WTC11 (cell line): ENCODE measurements around the gene TNK2.

Experiments
- ESRRA ChIP-seq: sonication (generic); formaldehyde crosslinking; IDR thresholded peaks from 2 replicates; pipeline ENCODE4 v1.8.1; 2022; ENCODE audit warnings: mild to moderate bottlenecking, missing genetic modification reagents, borderline replicate concordance
- PRRX2 ChIP-seq: fragments of 250-450 bp; sonication (Bioruptor Pico); IDR thresholded peaks from 2 replicates; pipeline ENCODE4 v1.8.0; 2021; ENCODE audit warnings: mild to moderate bottlenecking
- ZBTB21 ChIP-seq: sonication (generic); formaldehyde crosslinking; IDR thresholded peaks from 2 replicates; pipeline ENCODE4 v1.8.1; 2023; ENCODE audit warnings: mild to moderate bottlenecking, missing genetic modification reagents, borderline replicate concordance
- TF ChIP-seq, protein P1 (sequence below): sonication (generic); formaldehyde crosslinking; IDR thresholded peaks from 2 replicates; pipeline ENCODE4 v1.8.0; 2022; ENCODE audit warnings: mild to moderate bottlenecking, missing genetic modification reagents
- TF ChIP-seq, protein P2 (sequence below): fragments of 200-600 bp; IDR thresholded peaks from 2 replicates; pipeline ENCODE4 v1.8.0; 2022; ENCODE audit warnings: antibody characterized with exemption

DNA sequence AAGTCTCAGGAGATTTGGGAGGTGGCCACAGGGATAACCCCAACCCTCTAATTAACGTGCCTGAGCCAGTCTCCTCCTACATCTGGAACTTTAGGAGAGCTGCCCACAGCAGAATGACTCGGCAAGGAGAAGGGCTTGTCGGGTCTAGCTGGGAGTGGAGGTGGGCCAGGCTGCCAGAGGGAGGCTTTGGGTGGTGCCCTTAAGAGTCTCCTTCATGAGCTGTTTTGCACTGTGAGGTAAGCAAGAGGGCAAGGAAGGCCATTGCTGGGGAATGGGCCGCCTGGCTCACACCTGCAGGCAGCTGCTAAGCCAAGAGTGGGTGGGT is 3.6 kb upstream of the TNK2 start:
- TF ChIP-seq PRRX2 (CRISPR knock-in tag), result no peak
- TF ChIP-seq, protein P1, sequence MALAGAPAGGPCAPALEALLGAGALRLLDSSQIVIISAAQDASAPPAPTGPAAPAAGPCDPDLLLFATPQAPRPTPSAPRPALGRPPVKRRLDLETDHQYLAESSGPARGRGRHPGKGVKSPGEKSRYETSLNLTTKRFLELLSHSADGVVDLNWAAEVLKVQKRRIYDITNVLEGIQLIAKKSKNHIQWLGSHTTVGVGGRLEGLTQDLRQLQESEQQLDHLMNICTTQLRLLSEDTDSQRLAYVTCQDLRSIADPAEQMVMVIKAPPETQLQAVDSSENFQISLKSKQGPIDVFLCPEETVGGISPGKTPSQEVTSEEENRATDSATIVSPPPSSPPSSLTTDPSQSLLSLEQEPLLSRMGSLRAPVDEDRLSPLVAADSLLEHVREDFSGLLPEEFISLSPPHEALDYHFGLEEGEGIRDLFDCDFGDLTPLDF (CRISPR knock-in tag), result no peak
- TF ChIP-seq, protein P2, sequence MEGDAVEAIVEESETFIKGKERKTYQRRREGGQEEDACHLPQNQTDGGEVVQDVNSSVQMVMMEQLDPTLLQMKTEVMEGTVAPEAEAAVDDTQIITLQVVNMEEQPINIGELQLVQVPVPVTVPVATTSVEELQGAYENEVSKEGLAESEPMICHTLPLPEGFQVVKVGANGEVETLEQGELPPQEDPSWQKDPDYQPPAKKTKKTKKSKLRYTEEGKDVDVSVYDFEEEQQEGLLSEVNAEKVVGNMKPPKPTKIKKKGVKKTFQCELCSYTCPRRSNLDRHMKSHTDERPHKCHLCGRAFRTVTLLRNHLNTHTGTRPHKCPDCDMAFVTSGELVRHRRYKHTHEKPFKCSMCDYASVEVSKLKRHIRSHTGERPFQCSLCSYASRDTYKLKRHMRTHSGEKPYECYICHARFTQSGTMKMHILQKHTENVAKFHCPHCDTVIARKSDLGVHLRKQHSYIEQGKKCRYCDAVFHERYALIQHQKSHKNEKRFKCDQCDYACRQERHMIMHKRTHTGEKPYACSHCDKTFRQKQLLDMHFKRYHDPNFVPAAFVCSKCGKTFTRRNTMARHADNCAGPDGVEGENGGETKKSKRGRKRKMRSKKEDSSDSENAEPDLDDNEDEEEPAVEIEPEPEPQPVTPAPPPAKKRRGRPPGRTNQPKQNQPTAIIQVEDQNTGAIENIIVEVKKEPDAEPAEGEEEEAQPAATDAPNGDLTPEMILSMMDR, result no peak
- no peak for TF ChIP-seq ESRRA (CRISPR knock-in tag)
- TF ChIP-seq ZBTB21, result no peak
